Sciatic nerve (tissue), 2 donors: Measurements from ENCODE around the gene KLKB1. TPM values are rescaled to one million over a fixed set of nuclear protein-coding genes. Genes with fewer than 3 reads are reported as not detected.

Experiments
- ATAC-seq: fragments of 200-7000 bp; cut with Tn5 transposase; one replicate; pipeline ENCODE4 v1.9.1; 2020; ENCODE audit warnings: mild to moderate bottlenecking, moderate library complexity
- DNase-seq: peaks from one replicate; pipeline ENCODE4 v3.0.0-alpha.2; 2020; ENCODE audit warnings: low spot score
- intact Hi-C: fragments of 100-400 bp; cut with DNase I; formaldehyde crosslinking; loops from one replicate; pipeline ENCODE4 v1.14.2; 2022
- total RNA-seq: library from RNA; stranded (reverse); fragmentation: NEBNext Ultra II Directional; extraction: Animal tissue kit (Norgen Biotek cat#: 25700); gene quantifications from one replicate; pipeline ENCODE4 v1.2.1, GENCODE V29; 2021
- donor health status: DM: no; HTN: no; CAD: no.
- donor health status: DM: no; HTN: no; CAD: no.

KLKB1 gene
- total RNA-seq, 1 donor from 2014 or later, result 1.1 TPM

- ATAC-seq (no peak), DNase-seq (no peak)
- intact Hi-C loops, result no loop called here
Observed at GRCh38 chr4:186298031-186298647, 70.8 kb downstream of the KLKB1 start.

GRCh38 chr4:186299291-186299690 lies 72.0 kb downstream of the KLKB1 start:
- intact Hi-C loops, result no loop called here
- DNase-seq (no peak), ATAC-seq (no peak)

GRCh38 chr4:186300659-186301390 lies 73.5 kb downstream of the KLKB1 start:
- DNase-seq, result no peak
- intact Hi-C loops, result no loop called here
- ATAC-seq, result no peak

GRCh38 chr4:186304216-186304615 lies 76.9 kb downstream of the KLKB1 start:
- ATAC-seq, result no peak
- intact Hi-C loops, result no loop called here
- no peak for DNase-seq

- intact Hi-C loops, result loop anchor here (5.0 kb wide), 1 partner anchor 1533 kb away; no protein-coding TSS in a partner anchor
- DNase-seq (no peak), ATAC-seq (no peak)
Observed at GRCh38 chr4:186304866-186305505, 77.7 kb downstream of the KLKB1 start.

- DNase-seq (no peak), ATAC-seq (peak; percentile 78)
- intact Hi-C loops, result loop anchor here (5.0 kb wide), 1 partner anchor 1535 kb away; no protein-coding TSS in a partner anchor
Observed at GRCh38 chr4:186307497-186307896, 80.2 kb downstream of the KLKB1 start.

GRCh38 chr4:186307916-186308315 lies 80.6 kb downstream of the KLKB1 start:
- DNase-seq, result no peak
- ATAC-seq, result peak; percentile 64
- intact Hi-C loops, result loop anchor here (5.0 kb wide), 1 partner anchor 1536 kb away; no protein-coding TSS in a partner anchor

Other genes starting within 250 kb of the KLKB1 start
- gene TLR3, start 158.4 kb upstream of the KLKB1 start, total RNA-seq, result 15.2 TPM
- 17.2 TPM for gene FAM149A, start 122.8 kb upstream of the KLKB1 start, total RNA-seq
- 42.0 TPM for gene CYP4V2, start 35.9 kb upstream of the KLKB1 start, total RNA-seq
- gene F11, start 38.7 kb downstream of the KLKB1 start, total RNA-seq, result not detected